HL-60/S4 treated with retinoic acid at 250 ng/mL for 4 days and 3 days (cell line): Measurements from ENCODE around the gene ISOC1.

ENCODE experiments used
- in situ Hi-C: fragments of 300-500 bp; cut with MboI; formaldehyde crosslinking; loops from 2 replicates; pipeline ENCODE4 v1.7.0; 2022; ENCODE audit warnings: low sequenced_read_pairs

The ISOC1 gene

GRCh38 chr5:129094924-129095899 lies 663 bp downstream of the ISOC1 start:
- in situ Hi-C loops, result no loop called here

GRCh38 chr5:129096382-129096991 lies 1.9 kb downstream of the ISOC1 start:
- in situ Hi-C loops, result no loop called here

GRCh38 chr5:129097498-129098296 lies 3.1 kb downstream of the ISOC1 start:
- in situ Hi-C loops, result no loop called here

- in situ Hi-C loops, result no loop called here
Observed at GRCh38 chr5:129098488-129099183, 4.1 kb downstream of the ISOC1 start.

- in situ Hi-C loops, result no loop called here
Observed at GRCh38 chr5:129099184-129099569, 4.6 kb downstream of the ISOC1 start.

GRCh38 chr5:129101794-129102193 lies 7.2 kb downstream of the ISOC1 start:
- in situ Hi-C loops, result no loop called here

GRCh38 chr5:129103397-129103796 lies 8.8 kb downstream of the ISOC1 start:
- in situ Hi-C loops, result no loop called here

GRCh38 chr5:129104915-129105455 lies 10.4 kb downstream of the ISOC1 start:
- in situ Hi-C loops, result no loop called here

GRCh38 chr5:129107637-129108036 lies 13.1 kb downstream of the ISOC1 start:
- in situ Hi-C loops, result no loop called here

- in situ Hi-C loops, result no loop called here
Observed at GRCh38 chr5:129110742-129111141, 16.2 kb downstream of the ISOC1 start.

GRCh38 chr5:129111351-129111750 lies 16.8 kb downstream of the ISOC1 start:
- in situ Hi-C loops, result no loop called here

GRCh38 chr5:129112295-129112694 lies 17.7 kb downstream of the ISOC1 start:
- in situ Hi-C loops, result no loop called here

- in situ Hi-C loops, result no loop called here
Observed at GRCh38 chr5:129113867-129114266, 19.3 kb downstream of the ISOC1 start.

- in situ Hi-C loops, result no loop called here
Observed at GRCh38 chr5:129114539-129115193, 20.1 kb downstream of the ISOC1 start.

GRCh38 chr5:129115680-129116079 lies 21.1 kb downstream of the ISOC1 start:
- in situ Hi-C loops, result no loop called here

GRCh38 chr5:129116797-129117196 lies 22.2 kb downstream of the ISOC1 start:
- in situ Hi-C loops, result no loop called here

- in situ Hi-C loops, result no loop called here
Observed at GRCh38 chr5:129118405-129118804, 23.9 kb downstream of the ISOC1 start.

GRCh38 chr5:129118826-129119225 lies 24.3 kb downstream of the ISOC1 start:
- in situ Hi-C loops, result no loop called here

GRCh38 chr5:129120158-129120581 lies 25.6 kb downstream of the ISOC1 start:
- in situ Hi-C loops, result no loop called here

GRCh38 chr5:129122560-129122959 lies 28.0 kb downstream of the ISOC1 start:
- in situ Hi-C loops, result no loop called here
